Measurements from ENCODE around the gene TPCN2.

TPCN2 gene

GRCh38 chr11:69097263-69097662 is 48.5 kb downstream of the TPCN2 start:
- DNase-seq = no peak

GRCh38 chr11:69099180-69099579 is 50.4 kb downstream of the TPCN2 start:
- no peak for DNase-seq

- DNase-seq = no peak
Observed at GRCh38 chr11:69100454-69101114, 51.9 kb downstream of the TPCN2 start.

- peak; percentile 41 to 70 for DNase-seq
Observed at GRCh38 chr11:69101115-69101791, 52.5 kb downstream of the TPCN2 start.

- no peak for DNase-seq
Observed at GRCh38 chr11:69101792-69102695, 53.3 kb downstream of the TPCN2 start.

- DNase-seq = peak in 1 of 2 experiments; percentile 18
Observed at GRCh38 chr11:69102732-69103615, 54.2 kb downstream of the TPCN2 start.

- DNase-seq = no peak
Observed at GRCh38 chr11:69104212-69104855, 55.6 kb downstream of the TPCN2 start.

GRCh38 chr11:69104856-69105395 is 56.2 kb downstream of the TPCN2 start:
- no peak for DNase-seq

- DNase-seq = no peak
Observed at GRCh38 chr11:69105461-69106030, 56.8 kb downstream of the TPCN2 start.

- no peak for DNase-seq
Observed at GRCh38 chr11:69106031-69106811, 57.5 kb downstream of the TPCN2 start.

- DNase-seq = no peak
Observed at GRCh38 chr11:69107413-69107812, 58.7 kb downstream of the TPCN2 start.

- no peak for DNase-seq
Observed at GRCh38 chr11:69108030-69108429, 59.3 kb downstream of the TPCN2 start.

- no peak for DNase-seq
Observed at GRCh38 chr11:69108559-69108958, 59.8 kb downstream of the TPCN2 start.

GRCh38 chr11:69109101-69109500 is 60.4 kb downstream of the TPCN2 start:
- DNase-seq = no peak

GRCh38 chr11:69110451-69110850 is 61.7 kb downstream of the TPCN2 start:
- DNase-seq = no peak

GRCh38 chr11:69111624-69112542 is 63.2 kb downstream of the TPCN2 start:
- DNase-seq = no peak

GRCh38 chr11:69113226-69113625 is 64.5 kb downstream of the TPCN2 start:
- DNase-seq = no peak

GRCh38 chr11:69113646-69114340 is 65.1 kb downstream of the TPCN2 start:
- no peak for DNase-seq

- no peak for DNase-seq
Observed at GRCh38 chr11:69114362-69114761, 65.6 kb downstream of the TPCN2 start.

All from SW 1271 (cell line).